ENCODE results near the gene CCDC82.
A peak's percentile ranks its signal among the peaks of the same experiment; 100 is the strongest.

The CCDC82 gene

GRCh38 chr11:96394773-96395172 lies 5.1 kb upstream of the CCDC82 start:
- TF ChIP-seq TEAD4 (IDR thresholded peaks at IDR 0.05), result no peak
- no peak for TF ChIP-seq NFIC (IDR thresholded peaks at IDR 0.05)
- no peak for TF ChIP-seq TAF1 (IDR thresholded peaks at IDR 0.05; ENCODE audit: low read depth)
- no peak for TF ChIP-seq EP300 (IDR thresholded peaks at IDR 0.05; ENCODE audit: borderline replicate concordance)
- no peak for TF ChIP-seq ZBTB7A (IDR thresholded peaks at IDR 0.05; ENCODE audit: low read depth)
- no peak for TF ChIP-seq EGR1 (IDR thresholded peaks at IDR 0.05)
- no peak for TF ChIP-seq RAD21 (IDR thresholded peaks at IDR 0.05; ENCODE audit: low read depth)
- TF ChIP-seq FOXM1 (IDR thresholded peaks at IDR 0.05; ENCODE audit: borderline replicate concordance, low read depth), result no peak
- no peak for TF ChIP-seq TCF12 (IDR thresholded peaks at IDR 0.05; ENCODE audit: low read depth)
- TF ChIP-seq CEBPB (IDR thresholded peaks at IDR 0.05), result no peak
- TF ChIP-seq REST (IDR thresholded peaks at IDR 0.05; ENCODE audit: low read depth), result no peak
- TF ChIP-seq, protein P1, sequence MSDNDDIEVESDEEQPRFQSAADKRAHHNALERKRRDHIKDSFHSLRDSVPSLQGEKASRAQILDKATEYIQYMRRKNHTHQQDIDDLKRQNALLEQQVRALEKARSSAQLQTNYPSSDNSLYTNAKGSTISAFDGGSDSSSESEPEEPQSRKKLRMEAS (IDR thresholded peaks at IDR 0.05), result no peak
- TF ChIP-seq CREB1 (IDR thresholded peaks at IDR 0.05; ENCODE audit: low read depth), result no peak
- no peak for TF ChIP-seq YY1 (IDR thresholded peaks at IDR 0.05; ENCODE audit: low read depth)
- TF ChIP-seq USF1 (IDR thresholded peaks at IDR 0.05), result no peak

DNA sequence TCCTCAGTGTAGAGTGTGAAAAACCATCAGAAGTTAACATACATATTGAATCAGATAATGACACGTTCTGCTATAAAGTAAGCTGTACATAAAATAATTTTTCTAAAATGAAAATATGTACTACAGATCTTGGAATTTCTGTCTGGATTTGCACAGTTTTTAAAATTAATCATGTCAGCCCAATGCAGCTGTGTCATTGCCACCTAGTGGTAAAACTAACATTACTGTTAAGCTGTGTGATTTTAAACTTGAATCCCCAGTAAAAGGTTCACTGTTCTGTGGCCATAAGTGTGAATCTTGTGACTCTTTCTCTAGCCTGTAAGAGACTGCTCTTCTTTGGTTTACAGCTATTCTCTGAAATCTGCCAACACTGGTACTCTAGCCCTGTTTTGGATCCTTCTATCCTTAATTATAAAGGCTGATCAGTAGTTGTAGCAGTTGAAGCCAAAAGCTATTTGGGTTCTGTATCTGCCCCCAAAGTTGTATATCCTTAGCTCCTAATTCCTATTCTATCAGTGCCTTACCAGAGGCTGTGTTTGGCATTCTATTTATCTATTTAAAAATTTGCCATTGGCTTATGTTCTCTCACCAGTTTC lies 4.1 kb upstream of the CCDC82 start:
- TF ChIP-seq NFIC (IDR thresholded peaks at IDR 0.05) (no peak), RAD21 (IDR thresholded peaks at IDR 0.05; ENCODE audit: low read depth) (peak; percentile 80)

DNA sequence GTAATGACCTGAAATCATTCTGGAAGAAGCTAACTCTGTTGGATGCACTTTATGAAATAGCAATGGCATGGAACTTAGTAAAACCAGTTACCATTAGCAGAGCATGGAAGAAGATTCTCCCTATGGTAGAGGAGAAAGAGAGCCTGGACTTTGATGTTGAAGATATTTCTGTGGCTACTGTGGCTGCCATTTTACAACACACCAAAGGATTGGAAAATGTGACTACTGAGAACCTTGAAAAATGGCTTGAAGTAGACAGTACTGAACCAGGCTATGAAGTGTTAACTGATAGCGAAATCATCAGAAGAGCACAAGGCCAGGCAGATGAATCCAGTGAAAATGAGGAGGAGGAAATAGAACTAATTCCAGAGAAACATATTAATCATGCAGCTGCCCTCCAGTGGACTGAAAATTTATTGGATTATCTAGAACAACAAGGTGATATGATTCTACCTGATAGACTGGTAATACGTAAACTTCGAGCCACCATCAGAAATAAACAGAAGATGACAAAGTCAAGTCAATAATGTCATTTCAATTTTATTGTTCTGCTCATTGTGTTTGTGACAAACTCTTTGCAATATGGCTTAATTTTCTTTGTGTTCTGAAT lies 2.1 kb upstream of the CCDC82 start:
- no peak for TF ChIP-seq ZBTB7A (IDR thresholded peaks at IDR 0.05; ENCODE audit: low read depth)
- TF ChIP-seq, protein P1 (IDR thresholded peaks at IDR 0.05), result no peak
- no peak for TF ChIP-seq RAD21 (IDR thresholded peaks at IDR 0.05; ENCODE audit: low read depth)
- TF ChIP-seq EP300 (IDR thresholded peaks at IDR 0.05; ENCODE audit: borderline replicate concordance), result no peak
- TF ChIP-seq CREB1 (IDR thresholded peaks at IDR 0.05; ENCODE audit: low read depth), result no peak
- no peak for TF ChIP-seq USF1 (IDR thresholded peaks at IDR 0.05)
- TF ChIP-seq NFIC (IDR thresholded peaks at IDR 0.05), result no peak
- no peak for TF ChIP-seq YY1 (IDR thresholded peaks at IDR 0.05; ENCODE audit: low read depth)
- TF ChIP-seq CEBPB (IDR thresholded peaks at IDR 0.05), result no peak
- TF ChIP-seq FOXM1 (IDR thresholded peaks at IDR 0.05; ENCODE audit: borderline replicate concordance, low read depth), result no peak
- TF ChIP-seq TAF1 (IDR thresholded peaks at IDR 0.05; ENCODE audit: low read depth), result no peak
- TF ChIP-seq TEAD4 (IDR thresholded peaks at IDR 0.05), result no peak
- TF ChIP-seq TCF12 (IDR thresholded peaks at IDR 0.05; ENCODE audit: low read depth), result no peak
- no peak for TF ChIP-seq REST (IDR thresholded peaks at IDR 0.05; ENCODE audit: low read depth)
- no peak for TF ChIP-seq EGR1 (IDR thresholded peaks at IDR 0.05)

GRCh38 chr11:96390488-96390792 lies 728 bp upstream of the CCDC82 start:
- TF ChIP-seq, protein P1 (IDR thresholded peaks at IDR 0.05), result no peak
- TF ChIP-seq TEAD4 (IDR thresholded peaks at IDR 0.05), result no peak
- TF ChIP-seq CEBPB (IDR thresholded peaks at IDR 0.05), result no peak
- no peak for TF ChIP-seq NFIC (IDR thresholded peaks at IDR 0.05)
- TF ChIP-seq TCF12 (IDR thresholded peaks at IDR 0.05; ENCODE audit: low read depth), result no peak
- TF ChIP-seq RAD21 (IDR thresholded peaks at IDR 0.05; ENCODE audit: low read depth), result no peak
- TF ChIP-seq ZBTB7A (IDR thresholded peaks at IDR 0.05; ENCODE audit: low read depth), result no peak

DNA sequence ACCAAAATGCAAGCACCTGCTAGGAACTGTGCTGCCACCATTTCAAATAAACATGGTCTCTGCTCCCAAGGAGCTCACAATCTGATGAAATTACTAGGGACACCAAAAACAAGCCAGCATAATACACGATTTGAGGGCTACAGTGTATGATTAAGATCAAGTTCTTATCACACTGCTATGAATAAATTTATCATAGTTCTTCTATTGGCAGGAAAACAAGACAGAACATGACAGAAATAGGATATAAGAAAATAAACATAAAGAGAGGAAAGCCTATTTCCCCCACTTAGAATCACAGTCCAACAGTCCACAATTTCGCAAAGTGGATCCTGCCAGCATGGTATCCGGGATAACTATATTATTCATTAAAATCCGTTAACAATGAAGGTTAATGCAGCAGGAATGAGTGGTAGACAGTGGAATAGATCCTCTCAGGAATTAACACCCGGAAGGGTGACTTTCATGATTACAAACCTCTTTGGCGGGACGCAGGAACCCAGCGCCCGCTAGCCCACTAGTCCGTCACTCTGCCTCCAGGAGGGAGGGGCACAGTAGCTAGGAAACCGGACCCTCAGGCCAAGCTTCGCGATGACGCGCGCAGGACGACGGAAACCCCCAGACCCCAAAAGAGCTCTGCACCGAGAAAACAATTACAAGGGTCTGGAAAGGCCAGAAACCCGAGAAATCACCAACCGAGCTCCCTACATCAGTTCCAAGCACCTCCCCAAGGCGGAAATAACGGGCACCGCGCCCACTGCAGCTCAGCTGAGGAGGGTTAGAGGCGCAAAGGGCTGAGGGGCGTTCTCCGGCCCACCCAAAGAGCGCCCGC lies 607 bp downstream of the CCDC82 start:
- TF ChIP-seq USF1 (IDR thresholded peaks at IDR 0.05) (no peak), NFIC (IDR thresholded peaks at IDR 0.05) (peak; percentile 19; the same call in 1 of the 2 replicates), CEBPB (IDR thresholded peaks at IDR 0.05) (no peak)

Data from Ishikawa (cell line).